ENCODE results near the gene NSFL1C.

GRCh38 chr20:1489764-1490436 lies 23.3 kb upstream of the NSFL1C start:
- TF ChIP-seq CTCF (IDR thresholded peaks at IDR 0.05) (no peak), POLR2A (IDR thresholded peaks at IDR 0.05; ENCODE audit: low read depth) (peak; percentile 18)
